T follicular helper cell (primary cell): ENCODE data around the gene RPP38.

Source experiments
- DNase-seq: peaks from one replicate; pipeline ENCODE4 v3.0.0-alpha.2; 2020; ENCODE audit warnings: low read depth

The RPP38 gene

GRCh38 chr10:15152556-15152955 lies 55.4 kb downstream of the RPP38 start:
- DNase-seq = no peak
